GM21786 (cell line): ENCODE results near the gene SPRR1A.

Experiments used
- ATAC-seq: cut with Tn5 transposase; IDR thresholded peaks from one replicate; pipeline ENCODE4 v1.9.1; 2021; ENCODE audit not compliant: unreplicated experiment

Gene SPRR1A

GRCh38 chr1:152983743-152984142 lies at the start of gene SPRR1A:
SPRR1A (plus strand) TSS chr1:152984081; CDS start chr1:152985231, 1,150 bp downstream.
- ATAC-seq, result no peak

- ATAC-seq, result no peak
Measured at GRCh38 chr1:152940614-152941013, 43.3 kb upstream of the SPRR1A start.

GRCh38 chr1:152941037-152941711 lies 42.7 kb upstream of the SPRR1A start:
- no peak for ATAC-seq

- ATAC-seq, result no peak
Measured at GRCh38 chr1:152942161-152942560, 41.7 kb upstream of the SPRR1A start.

- no peak for ATAC-seq
Measured at GRCh38 chr1:152946248-152946647, 37.6 kb upstream of the SPRR1A start.

GRCh38 chr1:152946651-152947256 lies 37.1 kb upstream of the SPRR1A start, which contains the start of gene SPRR5:
SPRR5 (plus strand) TSS chr1:152947206; CDS start chr1:152948555, 1,349 bp downstream.
- no peak for ATAC-seq

GRCh38 chr1:152951711-152952110 lies 32.2 kb upstream of the SPRR1A start:
- no peak for ATAC-seq

- no peak for ATAC-seq
Measured at GRCh38 chr1:152953761-152954160, 30.1 kb upstream of the SPRR1A start.

GRCh38 chr1:152954436-152954835 lies 29.4 kb upstream of the SPRR1A start:
- no peak for ATAC-seq

- no peak for ATAC-seq
Measured at GRCh38 chr1:152957561-152957960, 26.3 kb upstream of the SPRR1A start.

- no peak for ATAC-seq
Measured at GRCh38 chr1:152959273-152959672, 24.6 kb upstream of the SPRR1A start.

- no peak for ATAC-seq
Measured at GRCh38 chr1:152959801-152960451, 24.0 kb upstream of the SPRR1A start.

GRCh38 chr1:152960452-152961044 lies 23.3 kb upstream of the SPRR1A start:
- no peak for ATAC-seq

- ATAC-seq, result no peak
Measured at GRCh38 chr1:152961226-152961891, 22.5 kb upstream of the SPRR1A start.

- ATAC-seq, result no peak
Measured at GRCh38 chr1:152962876-152963415, 20.9 kb upstream of the SPRR1A start.

GRCh38 chr1:152964536-152964935 lies 19.3 kb upstream of the SPRR1A start:
- ATAC-seq, result no peak

GRCh38 chr1:152965853-152966252 lies 18.0 kb upstream of the SPRR1A start:
- no peak for ATAC-seq

- no peak for ATAC-seq
Measured at GRCh38 chr1:152967201-152967600, 16.7 kb upstream of the SPRR1A start.

- ATAC-seq, result peak; percentile 91
Measured at GRCh38 chr1:152968248-152968647, 15.6 kb upstream of the SPRR1A start.

GRCh38 chr1:152969036-152969435 lies 14.8 kb upstream of the SPRR1A start:
- ATAC-seq, result no peak

GRCh38 chr1:152970495-152970894 lies 13.4 kb upstream of the SPRR1A start, which contains the start of gene SPRR4:
SPRR4 (plus strand) TSS chr1:152970648; CDS start chr1:152971891, 1,243 bp downstream.
- no peak for ATAC-seq
